Measurements from ENCODE around the gene SMYD5. TPM values are rescaled to one million over a fixed set of nuclear protein-coding genes. Genes with fewer than 3 reads are reported as not detected.

SMYD5 gene
- total RNA-seq, 4 donors from 2014 or later, result 10.6 to 21.0 (median 15.5) TPM

- Histone ChIP-seq H3K36me3 (peaks cover 0 to 92% of the 10 kb centered on the region in 2 donors), H3K27me3 (no peaks in the 10 kb centered on the region), H3K9me3 (no peaks in the 10 kb centered on the region), H3K4me1 (no peaks in the 10 kb centered on the region), H3K27ac (no peak overlapping the region), H3K4me3 (no peak overlapping the region)
- TF ChIP-seq EP300 (IDR thresholded peaks at IDR 0.05) (no peak), POLR2AphosphoS5 (IDR thresholded peaks at IDR 0.05) (no peak), POLR2A (IDR thresholded peaks at IDR 0.05) (no peak), CTCF (IDR thresholded peaks at IDR 0.05) (no peak)
- WGBS, 2 donors (ENCODE audit: low coverage in 1 of 2), result 56 to 84% methylated on average over 3 to 4 of the region's 17 CpGs
- no peak for ATAC-seq
These were observed 37.1 kb downstream of the SMYD5 start for GRCh38 chr2:73250872-73251846.

GRCh38 chr2:73252238-73253027, 38.4 kb downstream of the SMYD5 start:
- Histone ChIP-seq H3K9me3 (no peaks in the 10 kb centered on the region), H3K27me3 (no peaks in the 10 kb centered on the region), H3K27ac (no peak overlapping the region), H3K36me3 (peaks cover 0 to 80% of the 10 kb centered on the region in 2 donors), H3K4me1 (no peaks in the 10 kb centered on the region), H3K4me3 (no peak overlapping the region)
- no peak for TF ChIP-seq POLR2AphosphoS5 (IDR thresholded peaks at IDR 0.05)
- no peak for TF ChIP-seq POLR2A (IDR thresholded peaks at IDR 0.05)
- no peak for TF ChIP-seq CTCF (IDR thresholded peaks at IDR 0.05)
- TF ChIP-seq EP300 (IDR thresholded peaks at IDR 0.05), result no peak
- WGBS, 2 donors (ENCODE audit: low coverage in 1 of 2), result 100% methylated on average over 3 of the region's 17 CpGs; no CpG with 5 or more reads in 1 of the 2 donors
- no peak for ATAC-seq

GRCh38 chr2:73253400-73253799, 39.4 kb downstream of the SMYD5 start:
- no peaks in the 10 kb centered on the region for H3K9me3 ChIP-seq
- no peak for ATAC-seq
- no peak overlapping the region for H3K27ac ChIP-seq
- WGBS, 2 donors (ENCODE audit: low coverage in 1 of 2), result 0 to 54% methylated on average over 1 to 2 of the region's 2 CpGs
- no peak overlapping the region for H3K4me3 ChIP-seq
- peaks cover 0 to 70% of the 10 kb centered on the region in 2 donors for H3K36me3 ChIP-seq
- no peaks in the 10 kb centered on the region for H3K27me3 ChIP-seq
- no peak for TF ChIP-seq POLR2AphosphoS5 (IDR thresholded peaks at IDR 0.05)
- no peak for TF ChIP-seq EP300 (IDR thresholded peaks at IDR 0.05)
- no peak for TF ChIP-seq POLR2A (IDR thresholded peaks at IDR 0.05)
- TF ChIP-seq CTCF (IDR thresholded peaks at IDR 0.05), result no peak
- no peaks in the 10 kb centered on the region for H3K4me1 ChIP-seq

- no peaks in the 10 kb centered on the region for H3K9me3 ChIP-seq
- no peaks in the 10 kb centered on the region for H3K4me1 ChIP-seq
- ATAC-seq, result no peak
- no peak overlapping the region for H3K4me3 ChIP-seq
- H3K36me3 ChIP-seq, result peaks cover 0 to 65% of the 10 kb centered on the region in 2 donors
- TF ChIP-seq POLR2AphosphoS5 (IDR thresholded peaks at IDR 0.05), result no peak
- TF ChIP-seq POLR2A (IDR thresholded peaks at IDR 0.05), result no peak
- no peak for TF ChIP-seq EP300 (IDR thresholded peaks at IDR 0.05)
- TF ChIP-seq CTCF (IDR thresholded peaks at IDR 0.05), result no peak
- H3K27me3 ChIP-seq, result no peaks in the 10 kb centered on the region
- 78 to 100% methylated on average over 1 of the region's 3 CpGs for WGBS, 2 donors (ENCODE audit: low coverage in 1 of 2)
- no peak overlapping the region for H3K27ac ChIP-seq
These were observed 39.9 kb downstream of the SMYD5 start for GRCh38 chr2:73253901-73254300.
